22Rv1 (cell line): ENCODE results near the gene TFAP2A.

Source experiments
- H3K27ac ChIP-seq: fragments of 450-650 bp; 2 replicates; pipeline ENCODE4 v1.5.1; 2017
- ZFX ChIP-seq: fragments of 450-650 bp; IDR thresholded peaks from 2 replicates; pipeline ENCODE4 v1.6.1; 2017; ENCODE audit warnings: antibody characterized with exemption, borderline replicate concordance
- TF ChIP-seq, protein P1 (sequence below): fragments of 450-650 bp; IDR thresholded peaks from 2 replicates; pipeline ENCODE4 v1.5.1; 2017; ENCODE audit warnings: mild to moderate bottlenecking

TFAP2A gene

DNA sequence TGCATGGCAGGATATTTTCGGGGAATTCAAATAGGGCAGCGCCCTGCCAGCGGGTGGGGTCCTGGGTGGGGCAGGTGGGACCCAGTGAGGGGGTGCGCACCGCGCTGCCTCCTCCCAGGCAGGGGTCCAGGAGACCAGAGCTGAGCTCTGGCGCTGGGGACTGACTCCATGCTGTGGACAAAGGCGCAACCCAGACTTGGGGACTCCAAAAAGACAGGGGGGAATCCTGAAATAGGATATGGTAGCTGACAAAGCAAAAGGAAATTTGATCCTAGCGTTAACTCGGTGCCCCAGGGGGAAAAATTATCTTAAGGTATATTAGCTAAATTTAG is 23.6 kb downstream of the TFAP2A start:
- TF ChIP-seq ZFX, result no peak
- TF ChIP-seq, protein P1, sequence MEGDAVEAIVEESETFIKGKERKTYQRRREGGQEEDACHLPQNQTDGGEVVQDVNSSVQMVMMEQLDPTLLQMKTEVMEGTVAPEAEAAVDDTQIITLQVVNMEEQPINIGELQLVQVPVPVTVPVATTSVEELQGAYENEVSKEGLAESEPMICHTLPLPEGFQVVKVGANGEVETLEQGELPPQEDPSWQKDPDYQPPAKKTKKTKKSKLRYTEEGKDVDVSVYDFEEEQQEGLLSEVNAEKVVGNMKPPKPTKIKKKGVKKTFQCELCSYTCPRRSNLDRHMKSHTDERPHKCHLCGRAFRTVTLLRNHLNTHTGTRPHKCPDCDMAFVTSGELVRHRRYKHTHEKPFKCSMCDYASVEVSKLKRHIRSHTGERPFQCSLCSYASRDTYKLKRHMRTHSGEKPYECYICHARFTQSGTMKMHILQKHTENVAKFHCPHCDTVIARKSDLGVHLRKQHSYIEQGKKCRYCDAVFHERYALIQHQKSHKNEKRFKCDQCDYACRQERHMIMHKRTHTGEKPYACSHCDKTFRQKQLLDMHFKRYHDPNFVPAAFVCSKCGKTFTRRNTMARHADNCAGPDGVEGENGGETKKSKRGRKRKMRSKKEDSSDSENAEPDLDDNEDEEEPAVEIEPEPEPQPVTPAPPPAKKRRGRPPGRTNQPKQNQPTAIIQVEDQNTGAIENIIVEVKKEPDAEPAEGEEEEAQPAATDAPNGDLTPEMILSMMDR, result no peak
- no peak overlapping the region for H3K27ac ChIP-seq

DNA sequence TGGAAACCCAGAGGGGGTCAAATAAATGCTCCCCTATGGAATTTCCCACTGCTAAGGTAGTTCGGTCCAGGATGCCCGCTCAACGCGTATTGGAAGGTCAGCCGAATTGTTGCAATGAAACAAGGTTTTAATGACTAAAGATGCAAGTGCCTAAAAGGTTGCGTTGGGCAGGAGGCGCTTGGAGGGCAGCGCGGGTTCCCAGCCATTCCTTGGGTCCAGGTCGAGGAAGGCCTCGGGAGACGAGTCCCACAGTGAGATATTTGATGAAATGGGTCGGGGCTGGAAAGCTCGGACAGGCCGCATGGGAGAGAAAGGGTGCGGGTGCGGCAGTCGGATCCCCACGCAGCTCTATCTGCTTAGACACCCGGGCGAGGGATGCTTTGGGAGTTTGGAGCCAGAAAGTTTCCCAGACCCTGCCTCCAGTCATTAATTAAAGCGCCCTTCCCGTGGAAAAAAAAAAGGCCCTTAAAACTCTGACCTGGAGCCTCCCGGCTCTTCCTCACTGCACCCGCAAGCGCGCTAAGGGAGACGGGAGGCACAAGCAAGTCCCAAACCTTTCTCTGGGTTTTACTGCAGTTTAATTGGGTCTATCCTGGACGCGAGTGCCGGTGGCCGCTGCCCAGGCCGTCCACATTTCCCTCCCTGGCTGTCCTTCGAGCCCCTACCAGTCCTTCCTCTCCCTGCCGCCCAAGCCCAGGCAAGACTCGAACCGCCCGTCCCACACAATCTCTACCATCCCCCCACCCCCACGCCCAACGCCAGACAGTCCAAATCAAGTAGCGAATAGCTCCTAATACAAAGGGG is 24.2 kb downstream of the TFAP2A start:
- TF ChIP-seq, protein P1, result no peak
- TF ChIP-seq ZFX, result no peak
- no peak overlapping the region for H3K27ac ChIP-seq

DNA sequence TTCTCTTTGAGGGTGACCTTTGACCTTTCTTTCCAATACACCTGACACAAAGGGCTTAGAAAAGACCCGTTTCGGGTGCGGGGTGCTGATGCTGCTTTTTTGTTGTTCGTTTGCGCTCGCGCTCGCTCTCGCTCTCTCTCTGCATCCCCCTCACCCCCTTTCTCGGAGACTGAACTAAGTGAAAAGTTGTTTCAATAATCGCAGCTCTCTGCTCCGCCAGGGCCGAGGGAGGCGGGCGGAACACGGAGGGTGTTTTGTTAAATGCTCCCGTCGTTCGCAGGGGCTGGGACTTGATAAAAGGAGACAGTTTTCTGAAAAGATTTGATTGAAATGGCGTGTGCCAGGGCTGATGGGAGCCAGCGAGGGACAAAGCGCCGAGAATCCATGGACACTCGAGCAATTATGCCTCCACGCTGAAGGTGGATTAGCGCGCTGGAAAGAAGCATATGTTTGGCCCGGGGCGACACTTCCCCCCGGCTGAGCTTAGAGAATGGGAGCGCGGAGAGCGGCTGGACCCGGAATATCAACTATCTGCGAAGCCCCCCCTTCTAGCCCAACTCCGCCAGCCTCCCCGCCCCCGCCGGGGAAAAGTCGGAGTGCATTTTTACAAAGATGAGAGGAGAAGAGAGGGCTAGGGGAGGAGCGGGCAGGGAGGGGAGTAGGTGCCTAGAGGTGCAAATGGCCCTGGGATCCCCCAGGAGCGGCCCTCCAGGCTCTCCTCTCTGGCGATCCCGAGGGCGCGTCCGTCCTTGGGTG is 25.0 kb downstream of the TFAP2A start:
- no peak overlapping the region for H3K27ac ChIP-seq
- TF ChIP-seq, protein P1, result no peak

DNA sequence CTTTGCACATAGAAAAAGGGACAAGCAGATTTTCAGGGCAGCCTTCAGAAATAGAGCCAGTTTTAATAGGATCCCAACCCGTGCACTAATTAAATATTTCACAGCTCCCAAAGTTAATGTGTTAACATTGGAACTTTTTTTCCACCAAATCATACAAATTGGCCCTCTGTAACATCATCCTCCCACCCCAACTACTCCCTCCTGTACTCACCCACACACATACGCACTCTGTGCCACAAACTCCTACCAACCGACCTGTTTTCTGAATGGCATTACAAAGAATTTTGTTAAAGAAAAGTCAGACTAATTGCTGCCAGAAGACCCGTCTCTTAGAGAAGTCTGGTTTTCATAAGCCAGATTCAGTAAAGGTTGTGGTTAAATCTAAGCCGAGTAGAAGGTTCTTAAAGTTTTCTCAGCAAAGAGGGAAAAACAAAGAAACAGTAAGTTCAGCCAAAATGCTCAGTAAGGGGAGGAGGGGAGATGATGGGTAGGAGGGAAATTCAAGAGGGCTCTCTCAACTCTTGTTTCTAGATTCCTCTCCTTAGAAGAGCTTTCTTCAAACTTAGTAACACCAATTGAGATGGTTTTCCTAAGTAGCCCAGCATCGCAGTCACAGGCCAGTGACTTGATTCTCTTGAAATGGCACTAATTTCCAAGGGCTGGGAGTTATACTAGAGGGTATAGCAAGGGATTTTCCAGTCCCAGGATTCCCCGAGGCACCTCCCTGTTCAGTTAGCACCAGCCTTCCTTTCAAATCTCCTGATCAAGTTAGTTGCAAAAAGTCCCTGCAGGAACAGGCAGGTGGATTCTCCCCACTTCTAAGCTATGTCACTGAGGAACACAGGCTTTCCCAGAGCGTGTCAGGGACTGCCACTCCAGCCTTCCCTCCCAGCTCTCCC is 27.9 kb downstream of the TFAP2A start:
- TF ChIP-seq, protein P1, result no peak
- no peak for TF ChIP-seq ZFX
- H3K27ac ChIP-seq, result no peak overlapping the region

DNA sequence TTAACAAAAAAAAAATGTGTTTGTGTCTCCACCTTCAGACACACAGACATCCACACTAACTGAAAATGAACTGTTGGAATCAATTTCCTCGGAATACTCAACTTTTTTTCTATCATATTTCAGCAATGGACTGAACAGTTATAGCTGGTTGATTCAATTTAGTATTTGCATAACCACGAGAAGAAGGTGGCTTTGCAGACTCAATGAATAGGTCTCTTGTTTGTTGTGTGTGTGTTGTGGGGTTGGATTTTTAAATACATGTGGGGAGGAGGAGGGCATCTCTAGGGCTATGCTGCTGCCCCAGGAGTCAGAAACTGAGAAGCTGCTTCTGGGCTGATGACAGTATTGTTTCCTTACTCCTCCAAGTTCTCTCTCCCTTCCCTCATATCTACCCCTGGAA is 28.7 kb downstream of the TFAP2A start:
- TF ChIP-seq ZFX, result no peak
- TF ChIP-seq, protein P1, result no peak
- no peak overlapping the region for H3K27ac ChIP-seq

DNA sequence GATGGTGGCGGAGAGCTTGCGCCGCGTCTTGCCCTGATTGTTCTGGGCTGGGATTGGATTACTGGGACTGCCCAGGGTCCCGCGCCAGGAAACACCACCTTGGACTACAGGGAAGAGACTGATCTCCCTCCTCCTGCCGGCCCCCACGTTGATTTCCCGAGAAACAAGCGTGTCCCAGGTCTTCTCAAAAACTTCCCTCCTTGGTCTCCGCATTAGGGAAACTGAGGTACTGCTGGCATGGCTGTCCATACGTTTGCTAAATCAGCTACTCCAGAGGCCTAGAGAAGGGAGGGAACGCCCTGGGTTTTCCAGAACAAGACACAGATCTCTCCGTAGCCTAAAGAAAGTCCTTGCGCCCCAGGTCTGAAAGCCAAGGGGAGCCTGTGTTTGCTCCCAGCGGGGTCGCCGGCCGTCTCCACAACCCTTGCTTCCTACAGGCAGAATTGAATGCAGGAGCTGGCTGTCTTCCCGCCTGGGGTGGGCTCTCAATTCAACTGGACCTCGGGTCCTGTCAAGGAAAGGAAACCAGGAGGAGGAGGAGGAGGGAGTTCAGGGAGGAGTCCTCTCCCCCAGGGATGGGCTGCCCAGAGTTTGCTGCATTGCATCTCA is 29.2 kb downstream of the TFAP2A start:
- TF ChIP-seq ZFX, result no peak
- TF ChIP-seq, protein P1, result no peak
- no peak overlapping the region for H3K27ac ChIP-seq
